GM12864 (cell line): Measurements from ENCODE around the gene TTI1.

ENCODE experiments used
- DNase-seq: peaks from one replicate; pipeline ENCODE4 v3.0.0-alpha.2; 2011; ENCODE audit warnings: low read depth
- H3K4me3 ChIP-seq: 2 replicates; pipeline ENCODE4 v1.5.1; 2011; ENCODE audit warnings: mild to moderate bottlenecking, low read depth, low read length, control low read depth
- TF ChIP-seq, protein P1 (sequence below): IDR thresholded peaks from 2 replicates; pipeline ENCODE4 v1.5.1; 2011; ENCODE audit warnings: low read depth, mild to moderate bottlenecking, moderate library complexity, low read length, control low read depth, inconsistent platforms; ENCODE audit errors: missing control alignments

TTI1 gene

GRCh38 chr20:38033330-38034107, at the start of gene TTI1, which contains the start of gene RPRD1B:
TTI1 (minus strand) TSS chr20:38033456; CDS start chr20:38013816, 19,640 bp downstream.
RPRD1B (plus strand) TSS chr20:38033746; CDS start chr20:38033948, 202 bp downstream.
- TF ChIP-seq, protein P1, sequence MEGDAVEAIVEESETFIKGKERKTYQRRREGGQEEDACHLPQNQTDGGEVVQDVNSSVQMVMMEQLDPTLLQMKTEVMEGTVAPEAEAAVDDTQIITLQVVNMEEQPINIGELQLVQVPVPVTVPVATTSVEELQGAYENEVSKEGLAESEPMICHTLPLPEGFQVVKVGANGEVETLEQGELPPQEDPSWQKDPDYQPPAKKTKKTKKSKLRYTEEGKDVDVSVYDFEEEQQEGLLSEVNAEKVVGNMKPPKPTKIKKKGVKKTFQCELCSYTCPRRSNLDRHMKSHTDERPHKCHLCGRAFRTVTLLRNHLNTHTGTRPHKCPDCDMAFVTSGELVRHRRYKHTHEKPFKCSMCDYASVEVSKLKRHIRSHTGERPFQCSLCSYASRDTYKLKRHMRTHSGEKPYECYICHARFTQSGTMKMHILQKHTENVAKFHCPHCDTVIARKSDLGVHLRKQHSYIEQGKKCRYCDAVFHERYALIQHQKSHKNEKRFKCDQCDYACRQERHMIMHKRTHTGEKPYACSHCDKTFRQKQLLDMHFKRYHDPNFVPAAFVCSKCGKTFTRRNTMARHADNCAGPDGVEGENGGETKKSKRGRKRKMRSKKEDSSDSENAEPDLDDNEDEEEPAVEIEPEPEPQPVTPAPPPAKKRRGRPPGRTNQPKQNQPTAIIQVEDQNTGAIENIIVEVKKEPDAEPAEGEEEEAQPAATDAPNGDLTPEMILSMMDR = no peak
- peak; percentile 62 for DNase-seq
- peak within 1 kb of the TSS; percentile 85 for H3K4me3 ChIP-seq

DNA sequence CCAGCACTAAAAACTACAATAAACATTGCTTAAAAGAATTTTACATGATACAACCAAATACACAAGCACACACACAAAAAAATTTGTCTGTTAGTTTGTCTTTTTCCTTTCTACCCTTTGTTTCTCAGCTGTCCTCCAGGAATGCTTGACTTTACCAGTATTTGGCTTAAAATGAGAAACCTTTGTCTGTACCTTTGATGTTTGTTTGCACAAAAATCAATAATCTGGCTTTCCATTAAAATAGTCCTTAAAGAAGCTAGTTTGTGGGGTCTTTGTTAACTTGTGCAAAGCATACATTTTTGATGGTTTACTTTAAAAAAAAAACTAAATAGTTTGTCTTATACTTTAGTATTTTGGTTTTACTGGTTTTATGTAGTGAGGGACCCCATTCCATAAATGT, 49.6 kb upstream of the TTI1 start:
- DNase-seq = no peak
- H3K4me3 ChIP-seq = no peak overlapping the region
- TF ChIP-seq, protein P1 = no peak

DNA sequence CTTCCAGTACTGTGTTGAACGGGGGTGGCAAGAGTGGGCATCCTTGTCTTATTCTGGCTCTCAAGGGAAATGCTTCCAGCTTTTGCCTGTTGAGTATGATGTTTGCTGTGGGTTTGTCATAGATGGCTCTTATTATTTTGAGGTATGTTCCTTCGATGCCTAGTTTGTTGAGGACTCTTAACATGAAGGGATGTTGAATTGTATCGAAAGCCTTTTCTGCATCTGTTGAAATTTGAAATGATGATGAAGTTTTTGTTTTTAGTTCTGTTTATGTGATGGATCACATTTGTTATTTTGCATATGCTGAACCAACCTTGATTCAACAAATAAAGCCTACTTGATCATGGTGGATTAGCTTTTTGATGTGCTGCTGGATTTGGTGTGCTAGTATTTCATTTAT, 48.3 kb upstream of the TTI1 start:
- no peak for DNase-seq
- H3K4me3 ChIP-seq = no peak overlapping the region
- TF ChIP-seq, protein P1 = no peak

- TF ChIP-seq, protein P1 = no peak
- no peak for DNase-seq
- H3K4me3 ChIP-seq = no peak overlapping the region
Observed at GRCh38 chr20:38079353-38079752, 46.1 kb upstream of the TTI1 start.

DNA sequence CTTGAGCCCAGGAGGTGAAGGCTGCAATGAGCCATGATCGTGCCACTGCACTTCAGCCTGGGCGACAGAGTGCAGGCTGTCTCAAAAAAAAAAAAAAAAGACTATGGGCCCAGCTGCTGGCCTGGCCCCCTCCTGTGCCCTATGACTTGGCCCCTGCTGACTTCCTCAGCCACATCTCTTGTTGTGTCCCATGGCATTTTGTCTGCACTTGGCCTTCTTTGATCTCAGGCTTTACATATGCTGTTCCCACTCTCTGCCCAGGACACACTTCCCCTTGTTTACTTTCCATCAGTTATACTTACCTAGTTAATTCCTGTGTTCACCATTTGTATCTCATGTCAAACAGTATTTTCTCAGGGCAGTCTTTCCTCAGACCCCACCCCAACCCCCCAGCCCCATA, 44.8 kb upstream of the TTI1 start:
- no peak for DNase-seq
- H3K4me3 ChIP-seq = no peak overlapping the region
- TF ChIP-seq, protein P1 = no peak

DNA sequence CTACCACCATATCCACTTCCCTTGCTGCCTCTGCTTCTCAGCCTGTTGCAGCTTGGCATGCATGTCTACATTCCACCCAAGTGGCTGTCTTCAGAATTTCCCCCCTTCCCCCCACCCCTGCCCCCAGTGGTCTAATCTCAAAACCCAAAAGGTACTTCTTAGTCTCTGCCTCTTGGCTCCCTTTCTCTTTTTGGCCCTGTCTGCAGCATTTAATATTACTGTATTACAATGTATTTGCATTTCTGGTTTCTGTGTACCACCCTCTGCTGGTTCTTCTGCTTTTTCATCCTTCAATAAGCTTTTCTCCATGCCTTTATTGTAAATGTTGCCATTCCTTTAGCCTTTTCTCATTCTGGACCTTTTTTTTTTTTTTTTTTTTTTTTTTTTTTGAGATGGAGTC, 43.3 kb upstream of the TTI1 start:
- no peak overlapping the region for H3K4me3 ChIP-seq
- no peak for DNase-seq
- TF ChIP-seq, protein P1 = peak; percentile 5
